Umbilical cord (tissue), 2 donors: ENCODE results near the gene VPS13D. TPM values are rescaled to one million over a fixed set of nuclear protein-coding genes. Genes with fewer than 3 reads are reported as not detected.

Experiments used
- DNase-seq: peaks from one replicate; pipeline ENCODE4 v3.0.0-alpha.2; 2015; ENCODE audit warnings: low spot score
- total RNA-seq: library from RNA; depleted of rRNA; stranded (reverse); fragments of >200 nt; gene quantifications from one replicate; pipeline ENCODE4 v1.2.3, GENCODE V29; 2014; ENCODE audit warnings: low replicate concordance; ENCODE audit not compliant: insufficient read depth

VPS13D gene
- total RNA-seq, 1 donor from 2014 or later: 31.3 TPM

- DNase-seq: no peak
Observed at GRCh38 chr1:12549460-12550349, 319.9 kb downstream of the VPS13D start.

DNA sequence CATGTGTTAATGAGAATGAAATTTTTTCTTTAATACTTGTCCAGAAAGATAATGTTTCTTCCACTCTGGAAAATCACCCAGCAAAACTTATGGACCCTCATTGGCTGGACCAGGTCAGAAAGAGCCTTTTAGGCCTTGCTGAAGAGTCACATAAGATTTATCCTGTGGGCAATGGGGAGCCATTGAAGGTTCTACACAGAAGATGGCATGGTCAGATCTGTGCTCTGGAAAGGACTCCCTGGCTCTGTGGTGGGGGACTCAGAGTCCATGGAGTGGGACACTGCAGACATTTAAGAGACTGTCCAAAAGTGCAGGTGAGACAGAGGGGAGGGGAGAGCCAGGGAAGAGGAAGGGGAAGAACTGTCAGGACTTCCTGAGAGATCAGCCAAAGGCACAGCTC is 321.8 kb downstream of the VPS13D start:
- no peak for DNase-seq

DNA sequence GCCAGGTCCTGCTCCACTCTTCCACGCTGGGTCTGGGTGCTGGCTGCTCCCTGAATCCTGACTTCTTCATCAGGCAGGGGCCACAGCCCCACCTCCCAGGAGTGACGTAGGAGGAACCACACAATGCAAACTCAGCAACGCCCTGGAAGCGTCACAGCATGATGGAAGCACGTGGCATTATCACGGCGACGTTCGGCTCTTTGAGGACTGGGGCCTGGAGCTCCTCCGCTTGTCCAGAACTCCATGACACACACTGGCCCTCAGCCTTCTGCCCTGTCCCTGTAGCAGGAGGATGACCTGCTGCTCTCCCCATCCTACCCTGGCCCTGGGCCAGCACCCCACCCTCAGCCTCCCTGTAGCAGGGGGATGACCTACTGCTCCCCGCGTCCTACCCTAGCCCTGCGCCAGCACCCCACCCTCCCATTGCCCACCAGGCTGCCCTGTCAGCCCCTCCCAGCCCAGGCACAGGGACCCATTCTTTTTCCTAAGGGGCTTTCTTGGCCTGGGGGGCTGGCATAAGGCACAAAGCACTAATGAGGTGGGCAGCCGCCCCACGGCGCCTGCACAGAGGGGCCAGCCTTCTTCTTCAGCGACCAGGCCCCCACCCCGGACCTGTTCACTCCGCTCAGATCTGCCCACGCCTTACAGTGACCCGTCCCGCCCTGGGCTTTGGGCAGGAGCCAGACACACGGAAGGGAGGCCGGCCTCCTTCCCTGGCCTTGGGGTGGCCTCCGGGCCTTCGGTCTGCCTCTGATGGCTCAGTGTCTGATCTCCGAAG is 322.5 kb downstream of the VPS13D start:
- DNase-seq: no peak

DNA sequence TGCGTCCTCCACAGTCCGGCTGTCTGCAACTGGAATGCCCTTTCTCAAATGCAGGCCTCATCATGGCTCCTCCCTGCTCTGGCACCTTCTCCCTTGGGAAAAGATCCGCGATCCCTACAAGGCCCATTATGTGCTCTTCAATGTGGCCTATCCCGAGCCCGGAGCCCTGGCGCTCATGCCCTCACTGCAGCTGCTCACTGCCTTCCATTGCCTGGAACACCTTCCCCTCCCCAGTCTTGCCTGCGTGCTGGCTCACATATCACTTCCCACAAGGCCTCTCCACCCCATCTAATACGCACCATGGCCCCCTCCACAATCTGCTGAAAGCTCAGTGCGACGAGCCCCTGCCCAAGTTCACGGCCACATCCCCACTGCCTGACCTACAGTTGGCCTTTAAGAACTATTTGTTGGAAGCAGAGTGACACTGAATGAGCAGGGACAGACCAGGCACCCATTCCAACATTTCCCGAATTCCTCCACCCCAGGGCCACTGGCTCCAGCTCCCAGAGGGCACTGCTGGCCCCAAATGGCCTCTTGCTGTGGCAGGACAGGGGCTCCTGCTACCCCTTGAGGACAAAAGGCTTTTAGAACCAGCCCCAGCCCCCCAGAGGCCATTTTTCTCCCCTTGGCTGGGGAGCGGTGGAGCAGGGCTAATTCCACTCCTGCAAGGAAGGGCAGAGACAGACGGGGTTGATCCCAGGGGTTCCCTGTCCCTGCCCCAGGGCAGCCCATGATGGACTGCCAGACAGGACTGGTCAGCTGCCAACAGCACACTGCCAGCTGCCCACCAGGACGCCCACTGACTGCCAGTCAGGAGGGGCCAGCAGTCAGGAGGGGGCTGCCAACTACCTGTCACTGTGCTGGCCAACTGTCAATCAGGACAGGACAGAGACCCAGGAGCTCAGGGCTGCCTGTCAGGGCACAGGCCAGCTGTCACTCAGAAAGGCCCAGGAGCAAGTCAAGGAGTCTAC is 323.4 kb downstream of the VPS13D start:
- DNase-seq: no peak

- no peak for DNase-seq
Observed at GRCh38 chr1:12553963-12554362, 324.1 kb downstream of the VPS13D start.

- no peak for DNase-seq
Observed at GRCh38 chr1:12554521-12555305, 324.9 kb downstream of the VPS13D start.

DNA sequence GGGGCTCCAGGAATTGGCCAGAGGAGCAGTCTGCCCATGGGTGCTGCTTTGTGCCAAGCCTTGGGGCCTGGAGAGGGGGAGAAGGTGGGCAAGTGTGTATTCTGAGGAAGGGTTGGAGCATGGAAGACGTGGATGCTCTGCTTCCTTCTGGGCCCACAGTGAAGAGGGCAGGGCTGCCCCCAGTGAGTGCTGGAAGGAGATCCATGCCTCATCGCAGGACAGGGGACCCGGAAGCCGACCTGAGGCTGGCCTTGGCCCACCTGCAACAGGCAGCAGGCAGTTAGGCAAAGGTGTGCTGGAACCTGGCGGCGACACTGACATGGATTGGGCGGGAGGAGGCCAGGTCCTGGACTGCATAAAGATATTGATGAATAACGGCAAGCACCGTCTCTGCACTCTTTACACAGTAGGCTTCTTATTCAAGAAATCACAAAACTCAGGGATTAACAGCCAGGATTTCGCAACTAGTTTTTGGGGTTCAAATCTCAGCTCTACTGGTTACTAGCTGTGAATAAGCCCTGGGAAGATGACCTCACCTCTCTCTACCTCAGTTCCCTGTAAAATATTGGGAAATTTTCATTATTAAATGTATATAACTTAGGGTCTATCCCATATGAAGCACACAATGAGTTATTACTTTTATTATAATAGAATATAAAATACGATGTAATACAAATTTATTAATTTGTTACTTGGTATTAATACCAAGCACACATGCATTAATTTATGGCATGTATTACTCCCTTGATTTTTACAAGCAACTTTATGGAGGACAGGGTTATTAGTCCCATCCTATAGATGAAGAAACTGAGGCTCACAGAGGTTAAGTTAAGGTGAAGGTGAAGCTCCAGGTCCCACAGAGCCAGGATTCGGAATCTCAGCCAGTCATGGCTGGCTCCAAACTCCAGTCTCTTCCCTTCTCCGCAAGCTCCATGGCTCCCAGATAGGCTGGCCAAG is 325.9 kb downstream of the VPS13D start:
- no peak for DNase-seq

DNA sequence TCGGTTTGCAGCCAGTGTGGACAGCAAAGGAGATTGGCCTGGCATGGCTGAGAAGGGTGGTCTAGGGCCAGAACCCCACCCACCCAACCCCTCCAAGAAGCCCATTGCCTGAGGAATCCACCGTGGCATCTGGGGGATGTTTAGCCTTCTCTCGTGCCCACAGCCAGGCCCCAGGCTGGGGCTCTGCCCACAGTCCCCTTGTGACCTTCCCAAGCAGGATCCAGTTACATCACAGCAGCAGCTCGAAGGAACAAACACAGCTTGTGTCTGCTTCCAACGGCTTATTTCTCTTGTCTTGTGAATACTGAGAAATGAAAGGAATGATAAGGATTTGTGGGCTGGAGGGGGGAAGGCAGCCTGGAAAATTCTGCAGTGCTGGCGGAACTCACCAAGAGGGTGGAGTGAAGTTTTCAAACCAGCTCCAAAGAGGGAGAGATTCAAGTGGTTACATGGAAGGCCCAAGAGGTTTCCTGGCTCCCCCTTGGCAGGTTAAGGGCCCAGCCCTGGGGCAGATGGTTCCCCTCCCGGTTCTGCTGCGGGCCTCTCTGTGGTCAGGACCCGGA is 326.6 kb downstream of the VPS13D start:
- peak; percentile 97 for DNase-seq

DNA sequence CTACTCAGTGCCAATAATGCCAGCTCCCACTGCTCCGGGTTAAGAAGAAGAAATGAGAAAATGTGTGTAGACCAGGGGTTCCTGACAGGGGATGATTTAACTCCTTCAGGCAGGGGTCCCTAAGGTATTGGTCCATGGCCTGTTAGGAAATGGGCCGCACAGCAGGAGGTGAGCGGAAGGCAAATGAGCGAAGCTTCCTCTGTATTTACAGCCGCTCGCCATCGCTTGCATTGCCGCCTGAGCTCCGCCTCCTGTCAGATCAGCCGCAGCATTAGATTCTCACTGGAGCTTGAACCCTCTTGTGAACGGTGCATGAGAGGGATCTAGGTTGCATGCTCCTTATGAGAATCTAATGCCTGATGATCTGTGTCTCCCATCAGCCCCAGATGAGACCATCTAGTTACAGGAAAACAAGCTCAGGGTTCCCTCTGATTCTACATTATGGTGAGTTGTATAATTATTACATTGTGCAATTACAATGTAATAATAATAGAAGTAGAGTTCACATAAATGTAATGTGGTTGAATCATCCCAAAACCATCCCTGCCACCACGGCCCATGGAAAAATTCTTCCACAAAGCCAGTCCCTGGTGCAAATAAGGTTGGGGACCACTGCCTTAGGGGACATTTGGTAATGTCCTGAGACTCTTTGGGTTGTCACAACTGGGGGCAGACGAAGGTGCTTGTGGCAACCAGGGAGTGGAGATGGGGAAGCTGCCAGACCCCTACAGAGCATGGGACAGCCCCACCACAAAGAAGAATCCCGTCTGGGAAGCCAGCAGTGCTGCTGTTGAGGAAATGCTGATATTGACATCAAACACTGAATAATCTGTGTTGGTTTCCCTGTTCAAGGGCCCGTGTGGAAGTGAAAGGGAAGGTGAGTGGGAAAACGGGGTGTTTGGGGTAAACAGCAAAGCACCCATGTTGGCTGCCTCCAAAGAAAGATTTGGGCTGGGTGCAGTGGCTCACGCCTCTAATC is 327.4 kb downstream of the VPS13D start:
- no peak for DNase-seq

DNA sequence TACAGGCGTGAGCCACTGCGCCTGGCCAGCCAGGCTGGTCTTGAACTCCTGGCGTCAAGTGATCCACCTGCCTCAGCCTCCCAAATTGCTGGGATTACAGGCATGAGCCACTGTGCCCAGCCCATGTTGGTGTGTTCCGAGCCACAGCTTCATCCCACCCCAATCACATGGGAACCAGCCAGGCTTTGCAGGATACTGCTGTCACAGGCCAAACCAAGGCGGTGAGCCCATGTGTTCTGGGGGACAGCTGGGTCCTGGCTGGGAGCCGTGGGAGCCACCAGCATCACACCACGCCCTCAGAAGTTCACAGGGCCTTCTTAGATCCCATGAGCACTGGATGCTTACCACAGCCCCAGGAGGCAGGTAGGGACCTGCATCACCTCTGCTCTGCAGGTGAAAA is 331.3 kb downstream of the VPS13D start:
- no peak for DNase-seq

Other genes starting within 250 kb of the VPS13D start
- gene MFN2, start 249.6 kb upstream of the VPS13D start, total RNA-seq: 25.5 TPM
- 14.0 TPM for gene MIIP, start 210.5 kb upstream of the VPS13D start, total RNA-seq
- gene TNFRSF8, start 166.7 kb upstream of the VPS13D start, total RNA-seq: 0.24 TPM
- 14.0 TPM for gene TNFRSF1B, start 63.0 kb upstream of the VPS13D start, total RNA-seq